ENCODE results near the gene BCR. TPM values are rescaled to one million over a fixed set of nuclear protein-coding genes. Genes with fewer than 3 reads are reported as not detected.

BCR gene
- total and polyA plus RNA-seq, 7 donors: 2.7 to 7.7 (median 6.5) TPM

DNA sequence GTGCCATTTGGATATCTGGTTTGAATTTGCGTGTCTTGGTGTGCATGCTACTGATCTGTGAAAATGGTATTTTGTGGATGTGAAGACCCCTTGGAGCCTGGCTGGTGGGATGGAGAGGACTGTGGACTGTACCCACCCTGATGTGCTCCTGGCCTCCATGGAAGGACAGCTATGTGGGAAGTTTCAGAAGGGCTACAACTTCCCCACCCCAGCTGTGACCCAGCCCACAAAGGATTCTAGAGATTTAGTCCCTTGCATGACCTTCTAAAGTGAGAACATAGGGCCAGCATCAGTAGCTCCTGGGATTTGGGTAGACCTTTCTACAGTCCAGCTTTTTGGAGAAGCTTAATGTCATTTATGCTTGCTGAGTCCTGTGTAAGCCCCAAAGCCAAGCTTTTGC is 173.4 kb downstream of the BCR start:
- Histone ChIP-seq H3K9me3 (no peaks in the 10 kb centered on the region), H3K36me3 (ENCODE audit: insufficient read depth in 1 of 2, low read depth in 1 of 2) (no peaks in the 10 kb centered on the region), H3K27me3 (ENCODE audit: insufficient read depth in 3 of 3, low read length in 2 of 3) (peaks cover 0 to 29% (median 0%) of the 10 kb centered on the region in 3 donors), H3K27ac (no peak overlapping the region), H3K4me1 (no peaks in the 10 kb centered on the region), H3K4me3 (no peak overlapping the region)
- intact Hi-C loops (cut with DNase I): no loop called here
- 95 to 96% (median 96%) methylated on average over 1 of the region's 1 CpG for WGBS, 3 donors
- TF ChIP-seq, protein P1, sequence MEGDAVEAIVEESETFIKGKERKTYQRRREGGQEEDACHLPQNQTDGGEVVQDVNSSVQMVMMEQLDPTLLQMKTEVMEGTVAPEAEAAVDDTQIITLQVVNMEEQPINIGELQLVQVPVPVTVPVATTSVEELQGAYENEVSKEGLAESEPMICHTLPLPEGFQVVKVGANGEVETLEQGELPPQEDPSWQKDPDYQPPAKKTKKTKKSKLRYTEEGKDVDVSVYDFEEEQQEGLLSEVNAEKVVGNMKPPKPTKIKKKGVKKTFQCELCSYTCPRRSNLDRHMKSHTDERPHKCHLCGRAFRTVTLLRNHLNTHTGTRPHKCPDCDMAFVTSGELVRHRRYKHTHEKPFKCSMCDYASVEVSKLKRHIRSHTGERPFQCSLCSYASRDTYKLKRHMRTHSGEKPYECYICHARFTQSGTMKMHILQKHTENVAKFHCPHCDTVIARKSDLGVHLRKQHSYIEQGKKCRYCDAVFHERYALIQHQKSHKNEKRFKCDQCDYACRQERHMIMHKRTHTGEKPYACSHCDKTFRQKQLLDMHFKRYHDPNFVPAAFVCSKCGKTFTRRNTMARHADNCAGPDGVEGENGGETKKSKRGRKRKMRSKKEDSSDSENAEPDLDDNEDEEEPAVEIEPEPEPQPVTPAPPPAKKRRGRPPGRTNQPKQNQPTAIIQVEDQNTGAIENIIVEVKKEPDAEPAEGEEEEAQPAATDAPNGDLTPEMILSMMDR (IDR thresholded peaks at IDR 0.05): no peak
- no peak for DNase-seq
- no peak for ATAC-seq

DNA sequence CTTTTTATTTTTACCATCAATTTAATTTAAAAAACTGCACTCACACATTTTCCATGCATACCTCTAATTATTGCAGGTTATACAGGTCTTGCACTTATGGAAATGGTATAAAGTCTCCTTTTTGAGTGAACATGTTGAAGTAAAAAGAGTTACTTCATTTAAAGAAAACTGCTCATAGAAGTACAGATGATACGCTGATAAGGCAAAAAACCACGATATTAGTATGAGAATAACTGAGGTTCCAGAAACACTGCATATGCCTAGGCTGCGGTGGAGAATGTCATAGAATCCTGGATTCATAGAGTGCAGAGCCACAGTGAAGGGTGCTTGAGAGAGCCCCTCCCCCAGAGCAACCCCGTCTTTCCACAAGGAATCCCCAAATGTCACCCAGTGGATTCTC is 175.8 kb downstream of the BCR start:
- Histone ChIP-seq H3K27ac (no peak overlapping the region), H3K4me1 (no peaks in the 10 kb centered on the region), H3K4me3 (no peak overlapping the region), H3K36me3 (ENCODE audit: insufficient read depth in 1 of 2, low read depth in 1 of 2) (no peaks in the 10 kb centered on the region), H3K27me3 (ENCODE audit: insufficient read depth in 3 of 3, low read length in 2 of 3) (peaks cover 0 to 29% (median 0%) of the 10 kb centered on the region in 3 donors), H3K9me3 (no peaks in the 10 kb centered on the region)
- WGBS, 3 donors: 64 to 81% (median 68%) methylated on average over 4 of the region's 4 CpGs
- intact Hi-C loops (cut with DNase I): no loop called here
- DNase-seq: no peak
- TF ChIP-seq, protein P1 (IDR thresholded peaks at IDR 0.05): no peak
- ATAC-seq: no peak

DNA sequence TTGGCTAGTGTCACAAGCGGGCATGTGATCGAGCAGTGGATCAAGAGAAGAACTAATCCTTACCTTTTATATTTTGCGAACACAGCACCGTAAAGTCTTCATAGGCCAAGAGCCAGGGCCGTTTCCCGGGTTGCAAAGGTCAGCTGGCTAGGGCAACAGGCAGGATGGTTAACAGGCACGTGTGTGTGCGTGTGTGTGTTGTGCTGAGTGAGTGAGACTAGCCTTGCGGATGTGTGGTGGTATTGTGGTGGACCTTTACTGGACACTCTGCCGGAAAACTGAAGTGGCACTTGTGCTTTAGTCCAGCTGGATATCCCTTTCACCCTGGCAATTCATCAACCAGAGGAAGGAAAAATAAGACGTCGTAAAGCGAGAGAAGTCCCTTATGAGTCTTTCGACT is 176.7 kb downstream of the BCR start:
- Histone ChIP-seq H3K9me3 (no peaks in the 10 kb centered on the region), H3K4me1 (no peaks in the 10 kb centered on the region), H3K27me3 (ENCODE audit: insufficient read depth in 3 of 3, low read length in 2 of 3) (peaks cover 0 to 29% (median 0%) of the 10 kb centered on the region in 3 donors), H3K36me3 (ENCODE audit: insufficient read depth in 1 of 2, low read depth in 1 of 2) (no peaks in the 10 kb centered on the region), H3K4me3 (no peak overlapping the region), H3K27ac (no peak overlapping the region)
- intact Hi-C loops (cut with DNase I): no loop called here
- DNase-seq (no peak), ATAC-seq (no peak)
- 34 to 50% (median 39%) methylated on average over 14 of the region's 14 CpGs for WGBS, 3 donors
- TF ChIP-seq, protein P1 (IDR thresholded peaks at IDR 0.05): no peak

DNA sequence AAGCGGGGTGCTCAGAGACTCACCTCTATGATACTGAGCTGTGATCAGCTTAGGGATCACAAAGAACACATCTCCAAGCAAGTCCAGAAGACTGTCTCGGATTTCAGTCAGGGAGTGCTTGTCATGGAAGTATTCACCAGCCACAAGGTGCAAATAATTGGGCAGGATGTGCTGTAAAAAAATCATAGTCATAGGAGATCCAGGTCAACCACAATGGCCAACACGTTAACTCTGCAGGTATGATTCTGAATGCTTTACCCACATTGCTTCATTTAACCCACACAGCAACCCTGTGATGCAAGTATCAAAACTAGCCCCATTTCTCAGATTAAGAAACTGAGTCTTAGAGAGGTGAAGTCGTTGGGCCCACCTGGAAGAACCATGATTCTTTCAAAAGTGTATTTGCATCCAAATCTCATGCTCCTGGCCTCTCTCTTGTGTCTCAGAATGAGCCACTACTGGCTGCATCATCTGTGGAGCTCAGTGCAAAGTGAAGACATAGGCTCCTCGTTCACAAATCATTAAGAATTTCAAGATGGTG is 179.3 kb downstream of the BCR start:
- Histone ChIP-seq H3K27ac (no peak overlapping the region), H3K9me3 (no peaks in the 10 kb centered on the region), H3K27me3 (ENCODE audit: insufficient read depth in 3 of 3, low read length in 2 of 3) (peaks cover 0 to 12% (median 0%) of the 10 kb centered on the region in 3 donors), H3K4me3 (no peak overlapping the region), H3K36me3 (ENCODE audit: insufficient read depth in 1 of 2, low read depth in 1 of 2) (no peaks in the 10 kb centered on the region), H3K4me1 (no peaks in the 10 kb centered on the region)
- no peak for ATAC-seq
- TF ChIP-seq, protein P1 (IDR thresholded peaks at IDR 0.05): no peak
- intact Hi-C loops (cut with DNase I): no loop called here
- 65 to 68% (median 66%) methylated on average over 5 of the region's 5 CpGs for WGBS, 3 donors
- DNase-seq: no peak

DNA sequence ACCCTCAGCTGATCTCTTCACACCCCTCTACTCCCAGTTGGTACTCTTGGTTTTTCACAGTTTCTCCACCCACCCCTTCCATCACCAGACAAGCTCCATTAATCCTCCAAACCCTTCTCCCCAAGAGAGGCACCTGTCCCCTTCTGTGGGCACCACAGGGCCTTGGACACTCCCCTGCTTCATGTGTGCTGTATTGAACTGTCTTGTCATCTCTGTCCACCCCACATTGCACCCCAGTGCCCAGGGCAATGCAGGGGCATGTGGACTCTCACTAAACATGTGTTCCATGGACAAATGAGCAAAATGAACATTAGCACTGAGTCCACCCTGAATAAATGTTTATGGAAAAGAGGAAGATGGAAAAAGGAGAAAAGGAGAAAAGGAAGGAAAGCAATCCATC is 181.4 kb downstream of the BCR start:
- DNase-seq (no peak), ATAC-seq (no peak)
- Histone ChIP-seq H3K27me3 (ENCODE audit: insufficient read depth in 3 of 3, low read length in 2 of 3) (peaks cover 0 to 11% (median 0%) of the 10 kb centered on the region in 3 donors), H3K27ac (no peak overlapping the region), H3K36me3 (ENCODE audit: insufficient read depth in 1 of 2, low read depth in 1 of 2) (no peaks in the 10 kb centered on the region), H3K9me3 (no peaks in the 10 kb centered on the region), H3K4me1 (no peaks in the 10 kb centered on the region), H3K4me3 (no peak overlapping the region)
- TF ChIP-seq, protein P1 (IDR thresholded peaks at IDR 0.05): no peak
- intact Hi-C loops (cut with DNase I): no loop called here
